Middle frontal gyrus (tissue), 1 donor: ENCODE measurements around the gene NID2.

ENCODE experiments used
- DNase-seq: peaks from one replicate; pipeline ENCODE4 v3.0.0-alpha.2; 2015; ENCODE audit warnings: low spot score; ENCODE audit errors: extremely low spot score

NID2 gene

GRCh38 chr14:52068615-52069306 lies at the start of gene NID2:
NID2 (minus strand) TSS chr14:52069059; CDS start chr14:52068994, 65 bp downstream.
- DNase-seq: no peak

- no peak for DNase-seq
Measured at GRCh38 chr14:52117111-52117832, 48.4 kb upstream of the NID2 start.

GRCh38 chr14:52115286-52115685 lies 46.4 kb upstream of the NID2 start:
- no peak for DNase-seq

- no peak for DNase-seq
Measured at GRCh38 chr14:52112336-52113018, 43.6 kb upstream of the NID2 start.

GRCh38 chr14:52111583-52111982 lies 42.7 kb upstream of the NID2 start:
- DNase-seq: no peak

- no peak for DNase-seq
Measured at GRCh38 chr14:52110441-52111086, 41.7 kb upstream of the NID2 start.

GRCh38 chr14:52108823-52109222 lies 40.0 kb upstream of the NID2 start:
- DNase-seq: no peak

- no peak for DNase-seq
Measured at GRCh38 chr14:52106840-52107239, 38.0 kb upstream of the NID2 start.

GRCh38 chr14:52103416-52103815 lies 34.6 kb upstream of the NID2 start:
- DNase-seq: no peak

- DNase-seq: no peak
Measured at GRCh38 chr14:52095794-52096193, 26.9 kb upstream of the NID2 start.

- DNase-seq: no peak
Measured at GRCh38 chr14:52095336-52095735, 26.5 kb upstream of the NID2 start.

- no peak for DNase-seq
Measured at GRCh38 chr14:52094546-52095271, 25.9 kb upstream of the NID2 start.

GRCh38 chr14:52091928-52092327 lies 23.1 kb upstream of the NID2 start:
- no peak for DNase-seq

- DNase-seq: no peak
Measured at GRCh38 chr14:52090936-52091335, 22.1 kb upstream of the NID2 start.

GRCh38 chr14:52089218-52089617 lies 20.4 kb upstream of the NID2 start:
- no peak for DNase-seq

GRCh38 chr14:52086711-52087110 lies 17.9 kb upstream of the NID2 start:
- DNase-seq: no peak

GRCh38 chr14:52082903-52083302 lies 14.0 kb upstream of the NID2 start:
- DNase-seq: no peak

GRCh38 chr14:52081964-52082363 lies 13.1 kb upstream of the NID2 start:
- DNase-seq: no peak

- DNase-seq: no peak
Measured at GRCh38 chr14:52080808-52081755, 12.2 kb upstream of the NID2 start.

- no peak for DNase-seq
Measured at GRCh38 chr14:52080158-52080800, 11.4 kb upstream of the NID2 start.
